ENCODE results near the gene PLEKHH2.

DNA sequence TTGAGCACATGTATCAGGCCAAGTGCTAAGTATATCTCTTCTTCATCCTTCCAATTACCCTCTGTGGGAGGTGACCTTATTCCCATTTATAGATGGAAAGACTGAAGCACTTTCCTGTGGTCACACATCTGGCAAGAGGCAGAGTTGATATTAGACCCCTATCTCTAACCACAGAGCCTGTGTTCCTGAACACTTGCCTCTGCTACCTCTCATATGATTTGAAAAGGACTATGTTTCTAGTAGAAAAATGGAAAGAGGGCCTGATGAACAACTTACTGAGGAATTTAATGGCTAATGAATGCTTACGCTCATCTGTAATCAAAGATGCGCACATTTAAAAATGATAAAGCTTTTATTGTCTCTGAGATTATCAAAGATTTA is 90.6 kb downstream of the PLEKHH2 start:
- TF ChIP-seq, protein P1, sequence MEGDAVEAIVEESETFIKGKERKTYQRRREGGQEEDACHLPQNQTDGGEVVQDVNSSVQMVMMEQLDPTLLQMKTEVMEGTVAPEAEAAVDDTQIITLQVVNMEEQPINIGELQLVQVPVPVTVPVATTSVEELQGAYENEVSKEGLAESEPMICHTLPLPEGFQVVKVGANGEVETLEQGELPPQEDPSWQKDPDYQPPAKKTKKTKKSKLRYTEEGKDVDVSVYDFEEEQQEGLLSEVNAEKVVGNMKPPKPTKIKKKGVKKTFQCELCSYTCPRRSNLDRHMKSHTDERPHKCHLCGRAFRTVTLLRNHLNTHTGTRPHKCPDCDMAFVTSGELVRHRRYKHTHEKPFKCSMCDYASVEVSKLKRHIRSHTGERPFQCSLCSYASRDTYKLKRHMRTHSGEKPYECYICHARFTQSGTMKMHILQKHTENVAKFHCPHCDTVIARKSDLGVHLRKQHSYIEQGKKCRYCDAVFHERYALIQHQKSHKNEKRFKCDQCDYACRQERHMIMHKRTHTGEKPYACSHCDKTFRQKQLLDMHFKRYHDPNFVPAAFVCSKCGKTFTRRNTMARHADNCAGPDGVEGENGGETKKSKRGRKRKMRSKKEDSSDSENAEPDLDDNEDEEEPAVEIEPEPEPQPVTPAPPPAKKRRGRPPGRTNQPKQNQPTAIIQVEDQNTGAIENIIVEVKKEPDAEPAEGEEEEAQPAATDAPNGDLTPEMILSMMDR (IDR thresholded peaks at IDR 0.05): no peak
- TF ChIP-seq ZFX (IDR thresholded peaks at IDR 0.05; ENCODE audit: borderline replicate concordance): no peak
